ENCODE measurements around the gene CALN1. TPM values are rescaled to one million over a fixed set of nuclear protein-coding genes. Genes with fewer than 3 reads are reported as not detected.

Gene CALN1
- total RNA-seq, 1 experiment from 2014 or later, result 0.05 TPM

- POLR2A ChIA-PET, result interaction anchor here (0.6 kb wide), 1 partner anchor 441 kb away, joined by 3 read pairs; no protein-coding TSS in a partner anchor
- BruUV-seq (replicated peaks), result no TSS peak
- CTCF ChIA-PET, result no interaction called here
- intact Hi-C loops (cut with micrococcal nuclease; ENCODE audit: unreplicated experiment), result loop anchor here (1.0 kb wide), 1 partner anchor 907 kb away; no protein-coding TSS in a partner anchor
- TF ChIP-seq CTCF (IDR thresholded peaks at IDR 0.05) (peak; percentile 93), POLR2AphosphoS5 (IDR thresholded peaks at IDR 0.05; ENCODE audit: low read depth, low read length) (no peak), TCF7L2 (IDR thresholded peaks at IDR 0.05; ENCODE audit: low read depth, low read length) (no peak)
- Histone ChIP-seq H3K36me3 (ENCODE audit: control insufficient read depth, insufficient read depth, low read length) (no peaks in the 10 kb centered on the region), H3K27ac (ENCODE audit: low read length) (no peak overlapping the region), H3K9me3 (ENCODE audit: control insufficient read depth, insufficient read depth, low read depth, low read length) (no peaks in the 10 kb centered on the region), H3K4me3 (ENCODE audit: low read depth in 2 of 2, low read length in 2 of 2) (no peak overlapping the region), H3K27me3 (ENCODE audit: control insufficient read depth, insufficient read depth, low read length) (no peaks in the 10 kb centered on the region), H3K4me1 (ENCODE audit: control insufficient read depth, insufficient read depth, low read length) (no peaks in the 10 kb centered on the region)
- in situ Hi-C loops (cut with HindIII; ENCODE audit: low pct_unique_long_range_greater_than_20kb, low sequenced_read_pairs), result no loop called here
- DNase-seq (ENCODE audit: low read depth, low spot score) (peak; percentile 51), ATAC-seq (peak; percentile 84)
Measured at GRCh38 chr7:71735961-71736556, 676.1 kb downstream of the CALN1 start.

DNA sequence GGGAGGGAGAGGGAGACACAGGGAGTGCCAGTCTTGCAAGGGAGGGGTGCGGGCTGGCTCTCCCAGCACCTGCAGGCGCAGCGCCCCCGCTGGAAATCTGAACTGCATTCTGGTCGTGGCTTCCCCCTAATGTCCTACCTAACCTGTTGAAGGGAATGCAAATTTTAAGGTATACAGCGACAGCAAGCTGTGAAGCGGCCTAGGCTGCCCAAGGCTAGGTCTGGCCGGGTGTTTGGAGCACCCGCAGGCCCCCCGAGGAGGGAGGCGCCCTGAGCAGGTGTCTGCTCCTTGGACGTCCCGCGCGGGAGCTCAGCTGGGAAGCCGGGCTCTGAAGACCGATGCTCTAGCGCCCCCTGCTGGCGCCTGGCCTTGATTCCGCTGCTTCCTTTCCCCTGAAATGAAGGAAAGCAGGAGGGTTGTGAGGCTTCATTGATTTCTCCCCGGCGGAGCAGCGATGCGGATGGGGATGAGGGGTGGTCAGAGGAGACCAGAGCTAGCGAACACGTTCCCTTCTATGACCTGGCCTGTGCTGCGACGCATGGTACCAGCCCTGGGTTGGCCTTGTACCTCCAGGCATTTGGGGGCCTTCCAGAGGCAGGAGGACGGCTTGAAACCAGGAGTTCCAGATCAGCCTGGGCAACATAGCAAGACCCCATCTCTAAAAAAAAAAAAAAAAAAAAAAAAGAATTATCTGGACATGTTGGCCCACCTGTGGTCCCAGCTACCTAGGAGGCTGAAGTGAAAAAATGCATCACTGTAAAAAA is 678.8 kb downstream of the CALN1 start:
- ChIA-PET CTCF (interaction anchor here (0.6 to 0.7 kb wide), 4 partner anchors 167 to 900 kb away, joined by 3 to 5 read pairs (median 3); no protein-coding TSS in a partner anchor), POLR2A (interaction anchor here (0.6 kb wide), 1 partner anchor 81 kb away, joined by 12 read pairs; no protein-coding TSS in a partner anchor)
- no TSS peak for BruUV-seq (replicated peaks)
- in situ Hi-C loops (cut with HindIII; ENCODE audit: low pct_unique_long_range_greater_than_20kb, low sequenced_read_pairs) (no loop called here), intact Hi-C loops (cut with micrococcal nuclease; ENCODE audit: unreplicated experiment) (loop anchor here (2.0 kb wide), 1 partner anchor 876 kb away; no protein-coding TSS in a partner anchor)
- peak; percentile 45 for DNase-seq (ENCODE audit: low read depth, low spot score)
- peak overlapping the region in 1 of 2 experiments; percentile 30; a peak in 1 of 4 replicates for H3K4me3 ChIP-seq (ENCODE audit: low read depth in 2 of 2, low read length in 2 of 2)
- peak; percentile 91 for ATAC-seq
- no peaks in the 10 kb centered on the region for H3K36me3 ChIP-seq (ENCODE audit: control insufficient read depth, insufficient read depth, low read length)
- H3K9me3 ChIP-seq (ENCODE audit: control insufficient read depth, insufficient read depth, low read depth, low read length), result no peaks in the 10 kb centered on the region
- no peaks in the 10 kb centered on the region for H3K27me3 ChIP-seq (ENCODE audit: control insufficient read depth, insufficient read depth, low read length)
- TF ChIP-seq CTCF (IDR thresholded peaks at IDR 0.05), result peak; percentile 91
- TF ChIP-seq REST (IDR thresholded peaks at IDR 0.05; ENCODE audit: insufficient read depth in 1 of 2, low read depth in 2 of 2, low read length in 1 of 2), result no peak
- no peak for TF ChIP-seq POLR2AphosphoS5 (IDR thresholded peaks at IDR 0.05; ENCODE audit: low read depth, low read length)
- no peaks in the 10 kb centered on the region for H3K4me1 ChIP-seq (ENCODE audit: control insufficient read depth, insufficient read depth, low read length)
- H3K27ac ChIP-seq (ENCODE audit: low read length), result no peak overlapping the region

All from Panc1 (cell line).